Astrocyte (in vitro differentiated cells and primary cell): ENCODE results near the gene ATP5F1B.

Experiments used
- EZH2 ChIP-seq: IDR thresholded peaks from 2 replicates; pipeline ENCODE4 v1.6.1; 2012; ENCODE audit warnings: mild to moderate bottlenecking, low read length, inconsistent platforms; ENCODE audit not compliant: insufficient read depth
- TF ChIP-seq, protein P1 (sequence below): IDR thresholded peaks from 2 replicates; pipeline ENCODE4 v1.5.1; 2011; ENCODE audit warnings: low read depth, mild to moderate bottlenecking, inconsistent platforms, low read length, moderate library complexity; ENCODE audit not compliant: insufficient read depth

DNA sequence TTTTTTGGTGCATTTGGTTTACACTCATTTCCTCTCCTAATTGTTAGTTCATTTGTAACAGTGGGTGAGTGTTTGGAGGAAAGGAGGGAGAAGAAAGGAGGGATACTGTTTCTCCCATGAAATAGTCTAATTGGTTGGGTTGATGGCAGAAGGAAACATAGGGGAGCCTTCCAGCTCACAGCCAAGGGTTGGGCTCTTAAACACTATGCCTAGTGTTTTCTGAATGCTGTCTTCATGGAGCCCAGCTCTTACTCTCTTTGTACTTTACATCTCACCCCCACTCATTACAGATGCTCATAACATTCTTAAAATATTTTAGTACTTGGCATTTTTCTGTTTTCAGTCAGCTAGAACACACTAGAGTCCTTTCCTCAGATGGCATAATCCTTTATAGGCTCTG, 53.8 kb downstream of the ATP5F1B start:
- TF ChIP-seq, protein P1, sequence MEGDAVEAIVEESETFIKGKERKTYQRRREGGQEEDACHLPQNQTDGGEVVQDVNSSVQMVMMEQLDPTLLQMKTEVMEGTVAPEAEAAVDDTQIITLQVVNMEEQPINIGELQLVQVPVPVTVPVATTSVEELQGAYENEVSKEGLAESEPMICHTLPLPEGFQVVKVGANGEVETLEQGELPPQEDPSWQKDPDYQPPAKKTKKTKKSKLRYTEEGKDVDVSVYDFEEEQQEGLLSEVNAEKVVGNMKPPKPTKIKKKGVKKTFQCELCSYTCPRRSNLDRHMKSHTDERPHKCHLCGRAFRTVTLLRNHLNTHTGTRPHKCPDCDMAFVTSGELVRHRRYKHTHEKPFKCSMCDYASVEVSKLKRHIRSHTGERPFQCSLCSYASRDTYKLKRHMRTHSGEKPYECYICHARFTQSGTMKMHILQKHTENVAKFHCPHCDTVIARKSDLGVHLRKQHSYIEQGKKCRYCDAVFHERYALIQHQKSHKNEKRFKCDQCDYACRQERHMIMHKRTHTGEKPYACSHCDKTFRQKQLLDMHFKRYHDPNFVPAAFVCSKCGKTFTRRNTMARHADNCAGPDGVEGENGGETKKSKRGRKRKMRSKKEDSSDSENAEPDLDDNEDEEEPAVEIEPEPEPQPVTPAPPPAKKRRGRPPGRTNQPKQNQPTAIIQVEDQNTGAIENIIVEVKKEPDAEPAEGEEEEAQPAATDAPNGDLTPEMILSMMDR: no peak
- TF ChIP-seq EZH2: no peak
